Measurements from ENCODE around the gene SPZ1. TPM values are rescaled to one million over a fixed set of nuclear protein-coding genes. Genes with fewer than 3 reads are reported as not detected.

The SPZ1 gene
- total and polyA plus RNA-seq, 2 of the 13 experiments (the other 11 are each of a cell fraction or from before 2014, with no cell fraction given): not detected

DNA sequence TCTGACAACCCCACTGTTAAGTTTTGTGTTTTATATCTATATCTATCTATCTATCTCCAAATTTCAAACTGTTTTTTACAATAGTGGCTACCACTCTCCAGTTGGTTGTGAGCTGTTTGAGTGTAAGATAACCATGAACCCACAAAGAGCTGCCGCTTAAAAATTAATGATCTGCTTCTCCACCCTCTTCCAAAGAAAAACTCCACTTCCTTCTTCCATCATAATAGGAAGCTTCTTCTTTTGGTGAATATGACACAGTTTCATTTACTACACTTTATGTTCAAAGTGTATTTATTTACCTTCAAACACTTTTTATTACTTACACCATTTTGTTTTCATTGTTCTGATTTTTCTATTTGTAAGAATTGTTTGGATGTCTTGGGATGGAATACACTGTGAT lies 37.9 kb downstream of the SPZ1 start:
- Histone ChIP-seq H3K27ac (ENCODE audit: extremely low read length, insufficient read depth, low read length) (no peak overlapping the region), H3K79me2 (ENCODE audit: insufficient read depth, low read length) (no peaks in the 10 kb centered on the region), H3K4me3 (replicated peaks in 1 of 3; ENCODE audit: insufficient read depth in 1 of 3, low read depth in 2 of 3, low read length in 3 of 3) (no peak overlapping the region), H3K9ac (ENCODE audit: insufficient read depth, low read depth, low read length) (no peak overlapping the region), H3K36me3 (replicated peaks in 1 of 2; ENCODE audit: control insufficient read depth in 1 of 2, insufficient read depth in 2 of 2, low read length in 2 of 2) (no peaks in the 10 kb centered on the region), H3K9me3 (ENCODE audit: low read length) (no peaks in the 10 kb centered on the region), H3K4me2 (ENCODE audit: low read depth, low read length) (no peak overlapping the region), H2AFZ (ENCODE audit: low read length) (no peak overlapping the region), H3K4me1 (ENCODE audit: insufficient read depth, low read length) (no peaks in the 10 kb centered on the region), H4K20me1 (ENCODE audit: insufficient read depth, low read length) (no peaks in the 10 kb centered on the region), H3K27me3 (ENCODE audit: control insufficient read depth in 1 of 2, insufficient read depth in 2 of 2, low read length in 2 of 2) (no peaks in the 10 kb centered on the region; a peak in 2 of 5 replicates)
- BruUV-seq (replicated peaks): no TSS peak
- ChIA-PET CTCF (ENCODE audit: low intra/inter-chr PET ratio, low total read pairs) (no interaction called here), POLR2A (no interaction called here)
- no peak for FAIRE-seq
- DNase-seq (ENCODE audit: low spot score): no peak
- TF ChIP-seq BHLHE40 (IDR thresholded peaks at IDR 0.05; ENCODE audit: low read length) (no peak), RFX1 (IDR thresholded peaks at IDR 0.05) (no peak), ZBTB3 (CRISPR knock-in tag; IDR thresholded peaks at IDR 0.05; ENCODE audit: borderline replicate concordance, low read depth) (no peak), ZNF703 (CRISPR knock-in tag; IDR thresholded peaks at IDR 0.05; ENCODE audit: borderline replicate concordance) (no peak), HES4 (CRISPR knock-in tag; IDR thresholded peaks at IDR 0.05; ENCODE audit: borderline replicate concordance) (no peak), TEAD3 (CRISPR knock-in tag; optimal IDR thresholded peaks at IDR 0.05; ENCODE audit: borderline replicate concordance) (no peak), CSRNP2 (CRISPR knock-in tag; conservative IDR thresholded peaks at IDR 0.05; ENCODE audit: low read depth) (no peak), ZNF747 (CRISPR knock-in tag; IDR thresholded peaks at IDR 0.05; ENCODE audit: borderline replicate concordance) (no peak), MAFF (IDR thresholded peaks at IDR 0.05; ENCODE audit: low read depth, low read length) (no peak), NAIF1 (CRISPR knock-in tag; IDR thresholded peaks at IDR 0.05; ENCODE audit: borderline replicate concordance) (no peak)
- TF ChIP-seq, protein P1, sequence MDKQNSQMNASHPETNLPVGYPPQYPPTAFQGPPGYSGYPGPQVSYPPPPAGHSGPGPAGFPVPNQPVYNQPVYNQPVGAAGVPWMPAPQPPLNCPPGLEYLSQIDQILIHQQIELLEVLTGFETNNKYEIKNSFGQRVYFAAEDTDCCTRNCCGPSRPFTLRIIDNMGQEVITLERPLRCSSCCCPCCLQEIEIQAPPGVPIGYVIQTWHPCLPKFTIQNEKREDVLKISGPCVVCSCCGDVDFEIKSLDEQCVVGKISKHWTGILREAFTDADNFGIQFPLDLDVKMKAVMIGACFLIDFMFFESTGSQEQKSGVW (CRISPR knock-in tag; IDR thresholded peaks at IDR 0.05; ENCODE audit: borderline replicate concordance): no peak
- TF ChIP-seq, protein P2, sequence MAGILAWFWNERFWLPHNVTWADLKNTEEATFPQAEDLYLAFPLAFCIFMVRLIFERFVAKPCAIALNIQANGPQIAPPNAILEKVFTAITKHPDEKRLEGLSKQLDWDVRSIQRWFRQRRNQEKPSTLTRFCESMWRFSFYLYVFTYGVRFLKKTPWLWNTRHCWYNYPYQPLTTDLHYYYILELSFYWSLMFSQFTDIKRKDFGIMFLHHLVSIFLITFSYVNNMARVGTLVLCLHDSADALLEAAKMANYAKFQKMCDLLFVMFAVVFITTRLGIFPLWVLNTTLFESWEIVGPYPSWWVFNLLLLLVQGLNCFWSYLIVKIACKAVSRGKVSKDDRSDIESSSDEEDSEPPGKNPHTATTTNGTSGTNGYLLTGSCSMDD (CRISPR knock-in tag; IDR thresholded peaks at IDR 0.05): no peak
- in situ Hi-C loops (cut with HindIII; ENCODE audit: extremely low pct_ligation_motif_present, low pct_unique_long_range_greater_than_20kb): no loop called here
- ATAC-seq: no peak
- intact Hi-C loops (cut with micrococcal nuclease; ENCODE audit: unreplicated experiment): no loop called here
- 44% methylated on average over 1 of the region's 1 CpG for WGBS (ENCODE audit: low lambda C conversion rate)

Data from HepG2 (cell line).